NK-92 treated with Interleukin-12 subunit alpha and Interleukin-12 subunit beta, amount 100 ng/mL, for 24 hours (cell line): ENCODE data around the gene AKR1C3.
"Not testable (repeated sequence)": the region's sequence is repeated elsewhere in the genome, so short reads cannot be mapped to it uniquely, and the experiment has no call there.

Source experiments
- DNase-seq: peaks from one replicate; lab custom pipeline; 2025; lab: John Stamatoyannopoulos, UW

AKR1C3 gene

GRCh38 chr10:5094265-5095205, at the start of gene AKR1C3:
AKR1C3 (plus strand) TSS chr10:5094414; CDS start chr10:5094445, 31 bp downstream.
- no peak for DNase-seq

DNA sequence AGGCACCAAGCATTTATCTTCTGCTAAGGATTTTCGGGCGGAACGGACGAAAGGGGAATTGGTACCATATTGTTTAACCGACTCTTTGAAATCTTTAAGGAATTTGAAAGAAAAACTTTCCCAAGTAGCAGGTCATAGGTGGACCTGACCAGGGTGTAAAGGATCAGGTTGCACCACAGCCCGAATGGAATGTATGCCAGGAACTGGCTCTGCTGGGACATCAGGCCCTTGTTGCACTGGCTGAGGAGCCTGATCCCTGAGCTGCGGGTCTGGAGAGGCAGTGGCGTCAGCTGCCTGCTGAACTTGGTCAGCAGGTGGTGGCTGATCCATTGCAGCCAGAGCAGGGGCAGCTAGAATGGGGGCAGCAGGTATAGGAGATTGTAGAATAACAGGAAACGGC, 49.1 kb upstream of the AKR1C3 start:
- no peak for DNase-seq

- DNase-seq: no peak
Measured at GRCh38 chr10:5046410-5046809, 47.8 kb upstream of the AKR1C3 start.

DNA sequence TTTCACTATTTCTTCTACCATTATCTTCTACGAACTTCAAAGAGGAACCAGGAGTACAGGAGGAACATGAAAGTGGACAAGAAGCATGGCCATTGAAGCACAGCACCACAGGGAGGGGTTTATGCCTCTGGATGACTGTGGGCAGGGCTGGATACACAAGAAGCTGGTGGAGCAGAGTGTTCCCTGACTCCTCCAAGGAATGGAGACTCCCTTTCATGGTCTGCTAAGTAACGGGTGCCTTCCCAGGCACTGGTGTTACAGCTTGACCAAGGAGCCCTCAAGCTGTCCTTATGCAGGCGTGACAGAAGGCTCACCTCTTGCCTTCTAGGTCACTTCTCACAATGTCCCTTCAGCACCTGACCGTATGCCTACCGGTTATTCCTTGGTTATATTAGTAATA, 47.2 kb upstream of the AKR1C3 start:
- not testable (repeated sequence) for DNase-seq

GRCh38 chr10:5047912-5048628, 46.1 kb upstream of the AKR1C3 start:
- no peak for DNase-seq

- not testable (repeated sequence) for DNase-seq
Measured at GRCh38 chr10:5052951-5053500, 41.2 kb upstream of the AKR1C3 start.

DNA sequence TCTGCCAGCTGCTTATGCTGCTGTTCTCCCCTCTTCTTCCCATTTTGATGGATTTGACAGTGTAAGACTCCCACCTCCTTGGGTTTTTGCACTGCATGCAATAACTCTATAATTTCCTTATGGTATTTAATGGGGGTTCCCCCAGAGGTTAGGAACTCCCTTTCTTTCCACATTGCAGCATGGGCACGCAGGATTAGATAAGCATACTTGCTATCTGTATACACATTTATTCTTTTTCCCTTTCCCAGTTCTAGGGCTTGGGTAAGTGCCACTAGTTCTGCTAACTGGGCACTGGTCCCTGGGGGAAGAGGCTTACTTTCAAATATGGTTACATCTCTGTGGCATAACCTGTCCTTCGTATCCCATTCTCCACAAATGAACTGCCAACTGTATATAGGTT, 39.4 kb upstream of the AKR1C3 start:
- not testable (repeated sequence) for DNase-seq

DNA sequence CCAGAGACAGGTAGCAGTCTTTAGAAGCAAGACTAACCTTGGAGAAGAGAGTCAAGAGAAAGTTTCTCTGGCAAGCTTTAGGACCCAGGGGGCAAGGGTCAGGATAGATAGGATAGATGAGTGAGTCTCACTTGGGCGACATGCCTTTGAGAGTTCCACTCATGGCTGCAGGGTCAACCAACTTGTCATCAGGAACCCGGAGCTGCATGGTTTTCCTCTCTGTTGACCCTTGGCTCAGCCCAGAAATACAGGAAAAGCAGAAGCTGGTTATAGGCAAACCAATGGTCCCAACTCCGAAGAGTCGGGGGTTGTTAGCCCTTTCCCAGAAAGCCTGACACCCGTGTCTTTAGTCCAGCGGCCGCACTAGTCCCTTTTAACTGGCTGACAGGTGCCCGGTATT, 34.9 kb upstream of the AKR1C3 start:
- DNase-seq: not testable (repeated sequence)

- DNase-seq: not testable (repeated sequence)
Measured at GRCh38 chr10:5060791-5061190, 33.4 kb upstream of the AKR1C3 start.

DNA sequence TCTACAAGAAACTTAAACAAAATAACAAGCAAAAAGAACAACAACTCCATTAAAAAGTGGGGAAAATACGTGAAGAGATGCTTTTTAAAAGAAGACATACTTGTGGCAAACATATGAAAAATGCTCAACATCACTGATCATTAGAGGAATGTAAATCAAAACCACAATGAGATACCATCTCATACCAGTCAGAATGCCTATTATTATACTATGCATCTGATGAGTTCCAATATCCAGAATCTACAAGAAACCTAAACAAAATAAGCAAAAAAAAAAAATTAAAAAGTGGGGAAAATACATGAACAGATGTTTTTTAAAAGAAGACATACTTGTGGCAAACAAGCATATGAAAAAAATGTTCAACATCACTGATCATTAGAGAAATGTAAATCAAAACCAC, 29.6 kb upstream of the AKR1C3 start:
- DNase-seq: no peak

- DNase-seq: no peak
Measured at GRCh38 chr10:5068274-5068984, 25.8 kb upstream of the AKR1C3 start.

DNA sequence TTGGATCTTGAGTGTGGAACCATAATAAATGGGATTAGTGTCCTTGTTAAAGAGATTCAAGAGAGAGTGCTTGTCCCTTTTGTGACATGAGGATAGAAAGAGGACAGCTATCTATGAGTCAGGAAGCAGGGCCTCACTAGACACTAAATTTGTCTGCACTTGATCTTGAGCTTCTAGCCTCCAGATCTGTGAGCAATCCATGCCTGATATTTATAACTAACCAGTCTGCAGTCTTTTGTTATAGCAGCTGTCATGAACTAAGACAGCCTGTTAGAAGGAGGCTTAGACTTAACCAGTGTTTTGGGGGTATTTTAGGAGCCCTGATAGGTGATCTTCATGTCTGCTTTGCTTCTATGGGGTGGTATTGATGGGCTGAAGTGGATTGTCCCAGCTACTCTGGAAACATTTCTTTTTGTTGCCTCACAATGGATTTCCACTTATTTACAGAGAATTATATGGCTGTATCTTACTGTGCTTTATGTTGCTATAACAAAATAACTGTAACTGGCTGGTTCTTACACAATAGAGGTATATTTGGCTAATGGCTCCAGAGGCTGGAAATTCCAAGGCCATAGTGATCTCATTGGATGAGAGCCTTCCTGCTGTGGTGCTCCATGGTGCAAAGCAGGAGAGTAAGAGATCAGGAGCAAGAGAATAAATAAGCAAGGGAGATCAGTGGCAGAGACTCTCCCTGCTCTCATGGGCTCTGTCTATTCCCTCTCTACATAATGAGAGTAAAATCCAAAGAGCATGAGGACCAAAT, 23.4 kb upstream of the AKR1C3 start:
- DNase-seq: no peak

DNA sequence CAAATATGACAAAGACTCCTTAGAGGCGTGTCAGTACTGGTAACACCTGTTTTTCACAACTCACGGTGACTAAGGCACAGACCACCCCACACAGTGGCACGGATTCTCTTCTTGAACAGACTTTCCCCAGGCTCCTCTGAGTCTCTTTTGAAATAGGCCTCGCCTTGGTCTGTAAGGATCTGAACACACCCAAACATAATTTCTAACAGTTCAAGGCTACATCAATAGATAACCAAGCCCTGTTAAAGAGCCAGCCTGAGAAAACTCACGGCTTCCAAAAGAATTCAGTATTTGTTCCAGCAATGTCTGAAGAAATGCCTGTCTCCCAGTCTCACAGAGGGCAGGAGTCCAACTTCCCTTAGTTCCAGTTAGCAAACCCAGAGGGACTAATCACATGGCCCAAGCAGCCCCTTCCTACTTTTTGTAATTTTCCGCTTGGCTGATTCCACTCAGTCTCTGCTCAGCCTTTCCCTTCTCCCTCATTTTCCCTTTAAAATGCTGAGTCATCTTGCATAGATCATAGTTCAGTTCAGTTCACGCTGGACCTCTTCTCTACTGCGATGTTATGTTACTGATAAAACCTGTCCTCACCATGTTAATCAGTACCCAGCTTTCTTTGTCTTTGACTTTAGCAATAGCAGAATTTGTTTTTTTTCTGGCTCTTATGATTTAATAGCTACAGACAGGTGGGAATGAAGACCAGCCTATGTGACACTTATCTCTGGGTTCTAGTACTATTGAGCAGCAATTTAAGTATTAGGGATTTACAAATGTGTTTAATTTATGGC, 22.6 kb upstream of the AKR1C3 start:
- no peak for DNase-seq

- no peak for DNase-seq
Measured at GRCh38 chr10:5073659-5074058, 20.6 kb upstream of the AKR1C3 start.

GRCh38 chr10:5076615-5077014, 17.6 kb upstream of the AKR1C3 start:
- no peak for DNase-seq

DNA sequence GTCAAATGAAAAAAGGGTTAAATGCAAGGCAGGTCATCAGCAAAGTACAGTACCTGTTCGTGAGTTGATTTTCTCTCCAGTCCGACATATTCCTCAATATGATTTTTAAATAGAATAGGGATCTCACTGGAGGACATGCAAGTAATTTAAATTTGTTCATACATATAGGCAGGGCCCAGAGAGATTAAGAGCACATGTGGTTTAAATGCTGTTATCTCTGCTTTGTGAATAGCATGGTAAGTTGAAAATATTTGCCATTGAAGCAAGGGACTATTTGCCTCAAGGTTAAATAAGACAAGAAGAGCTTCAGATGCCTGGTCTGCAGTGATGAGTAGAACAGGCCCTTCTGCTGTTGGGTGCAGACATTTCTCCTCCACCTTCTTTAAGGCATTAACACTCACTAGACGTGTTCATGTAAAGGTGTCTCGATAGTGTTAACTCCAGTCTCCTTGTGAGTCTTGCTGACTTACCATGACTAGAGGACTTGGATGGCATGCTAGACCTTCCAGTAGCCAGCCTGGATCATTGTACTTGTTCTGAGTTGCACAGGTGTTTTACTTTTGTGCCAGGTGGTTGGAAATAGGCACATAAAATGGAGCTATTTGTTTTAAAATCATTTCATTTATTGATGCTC, 15.6 kb upstream of the AKR1C3 start:
- no peak for DNase-seq

DNA sequence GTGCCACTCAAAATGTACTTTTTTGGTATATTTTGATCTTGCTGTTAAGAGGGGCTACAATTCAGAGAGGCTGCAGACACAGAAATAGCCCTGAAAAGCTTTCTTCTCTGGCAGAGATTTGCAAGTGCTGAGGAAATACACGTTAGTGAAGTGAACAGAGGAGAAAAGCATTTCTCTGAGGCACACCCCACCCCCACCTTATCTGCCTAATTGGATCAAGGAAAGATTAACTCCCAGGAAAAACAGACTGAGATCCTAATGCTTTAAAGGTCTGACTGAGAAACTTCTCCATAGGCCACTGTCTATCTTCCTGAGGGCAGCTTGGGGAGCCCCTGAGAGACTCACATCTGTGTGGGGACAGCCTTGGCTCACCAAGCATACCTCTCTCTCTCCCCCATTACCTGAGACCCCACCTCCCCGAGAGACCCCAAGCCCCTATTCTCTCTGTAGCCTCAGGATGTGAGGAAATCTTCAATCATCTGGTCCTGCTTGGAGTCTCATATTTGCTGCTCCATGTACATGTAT, 14.8 kb upstream of the AKR1C3 start:
- DNase-seq: no peak

DNA sequence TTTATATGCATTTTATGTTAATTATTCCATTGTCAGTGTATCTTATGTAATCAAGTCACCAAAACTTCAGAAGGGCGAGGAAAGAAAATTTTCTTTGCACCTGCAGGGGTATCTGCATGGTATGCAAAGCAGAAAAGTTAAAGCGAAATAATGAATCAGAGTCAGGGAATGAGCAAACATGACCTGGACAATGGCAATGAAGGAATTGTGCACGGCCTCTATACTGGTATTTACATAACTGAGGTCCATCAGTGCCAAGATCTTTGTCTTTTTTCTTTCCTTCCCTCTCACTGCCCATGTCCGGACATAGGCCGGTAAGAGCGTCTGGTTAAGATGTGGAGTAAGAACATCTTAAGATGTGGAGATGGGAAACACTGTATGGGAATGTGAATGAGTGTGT, 14.4 kb upstream of the AKR1C3 start:
- no peak for DNase-seq

DNA sequence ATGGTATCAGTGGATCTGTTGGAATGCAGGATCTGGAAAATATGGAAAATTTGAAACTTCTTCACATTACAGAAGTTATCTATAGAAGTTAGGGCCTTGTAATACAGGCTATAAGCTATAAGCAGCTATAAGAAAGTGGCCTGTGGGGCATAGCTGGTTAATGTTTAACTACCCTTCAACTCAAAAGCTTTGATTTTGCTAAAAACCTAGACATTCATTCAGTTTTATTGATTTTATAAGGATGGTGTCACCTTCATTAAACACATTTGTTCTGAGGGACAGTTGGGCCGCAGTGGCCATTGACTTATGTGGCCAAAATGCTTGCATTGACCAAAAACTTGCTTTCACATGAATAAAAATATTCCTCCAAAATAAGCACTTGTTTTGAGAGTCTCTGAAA, 13.1 kb upstream of the AKR1C3 start:
- no peak for DNase-seq

GRCh38 chr10:5088703-5089261, 5.4 kb upstream of the AKR1C3 start:
- DNase-seq: no peak
